HG03103 (cell line): ENCODE data around the gene GPRC5C.
A peak's percentile ranks its signal among the peaks of the same experiment; 100 is the strongest.
"Not testable (repeated sequence)": the region's sequence is repeated elsewhere in the genome, so short reads cannot be mapped to it uniquely, and the experiment has no call there.

Experiments
- ATAC-seq: cut with Tn5 transposase; IDR thresholded peaks from one replicate; pipeline ENCODE4 v1.9.1; 2021; ENCODE audit warnings: low read depth; ENCODE audit not compliant: unreplicated experiment

Gene GPRC5C

DNA sequence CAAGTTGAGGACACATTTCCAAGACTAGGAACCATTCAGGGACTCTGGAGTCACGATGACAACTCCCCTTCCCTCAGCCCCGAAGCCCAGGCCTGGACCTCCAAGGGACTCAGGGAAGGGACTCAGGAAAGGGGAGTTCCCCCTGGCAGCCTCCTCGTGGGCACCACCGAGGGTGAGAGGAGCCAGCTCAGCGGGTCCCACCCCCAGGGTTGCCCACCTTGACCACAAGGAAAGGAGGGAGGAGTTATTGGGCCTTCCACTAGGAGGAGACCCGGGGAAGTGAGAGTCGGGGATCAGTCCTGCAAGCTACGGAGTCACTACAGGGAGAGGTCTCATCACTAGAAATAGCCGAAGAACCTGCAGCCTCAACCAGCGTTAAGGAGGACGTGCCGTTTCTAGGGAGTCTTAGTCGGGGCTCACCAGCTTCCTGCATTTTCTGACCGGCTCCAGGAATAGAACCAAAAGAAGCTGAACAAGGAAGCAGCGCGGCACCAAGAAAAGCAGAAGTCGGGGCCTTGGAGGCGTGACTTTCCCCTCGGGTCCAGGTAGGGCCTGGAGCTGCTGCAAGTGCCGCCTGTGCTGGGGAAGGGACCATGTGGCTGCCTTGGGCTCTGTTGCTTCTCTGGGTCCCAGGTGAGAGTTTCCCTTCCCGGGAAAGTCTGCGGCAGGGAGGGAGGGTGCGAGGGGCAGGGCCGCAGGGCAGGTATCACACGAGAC is 34.4 kb downstream of the GPRC5C start, which contains the start of gene CD300A:
Gene CD300A, plus strand, starts transcription at position 524 of the 717 bp plus-strand sequence. Its CDS starts 70 bp downstream, at position 594.
- no peak for ATAC-seq

DNA sequence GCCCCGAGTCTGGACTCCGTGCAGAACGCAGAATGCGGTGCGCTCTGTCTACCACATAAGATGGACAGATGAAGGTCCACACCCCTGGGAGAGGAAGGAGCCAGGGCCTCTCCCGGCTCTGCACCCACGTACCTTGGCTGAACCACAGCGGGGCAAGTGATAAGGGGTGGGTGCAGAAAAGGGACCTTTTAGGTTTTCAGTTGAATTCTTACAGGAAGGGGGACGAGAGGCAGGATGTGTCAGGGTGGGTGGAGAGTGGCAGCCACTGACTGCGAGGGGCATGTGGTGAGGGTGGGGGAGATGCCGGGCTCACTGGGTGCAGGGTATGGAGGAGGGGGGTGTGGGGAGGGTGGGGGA is 34.9 kb downstream of the GPRC5C start:
- ATAC-seq, result no peak

DNA sequence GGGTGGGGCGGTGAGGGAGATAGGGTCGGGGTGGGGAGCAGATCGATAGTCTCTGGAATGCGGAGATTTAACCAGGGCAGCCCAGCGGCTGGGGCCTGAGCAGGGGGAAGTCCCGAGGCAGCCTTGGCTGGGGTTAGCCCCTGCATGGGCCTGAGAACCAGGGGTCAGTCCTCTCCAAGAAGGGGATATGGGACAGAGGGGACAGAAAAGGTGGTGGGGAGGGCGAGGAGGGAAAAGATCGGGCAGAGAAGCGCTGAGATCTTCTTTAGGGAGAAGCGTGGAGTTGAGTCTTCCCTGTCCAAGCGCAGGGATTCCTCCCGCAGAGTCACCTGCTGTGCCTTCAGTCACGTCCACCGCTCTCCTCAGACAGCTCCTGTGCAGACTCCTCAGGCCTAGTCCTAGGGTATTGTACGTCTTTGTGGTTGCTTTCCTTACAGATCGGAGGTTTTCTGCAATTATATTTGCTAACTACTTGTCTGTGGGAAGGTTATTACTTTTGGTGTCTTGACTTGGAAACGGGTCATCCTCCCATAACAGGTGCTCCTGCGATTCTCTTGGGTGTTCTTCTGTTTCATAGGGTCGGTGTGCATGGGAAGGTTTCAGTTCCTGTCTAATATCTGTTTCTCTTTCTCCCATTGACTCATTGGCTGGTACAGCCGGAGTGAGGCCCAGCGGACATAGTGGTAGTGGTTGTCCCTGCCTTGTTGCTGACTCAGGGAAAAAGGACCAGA is 35.5 kb downstream of the GPRC5C start:
- peak; percentile 51 for ATAC-seq

DNA sequence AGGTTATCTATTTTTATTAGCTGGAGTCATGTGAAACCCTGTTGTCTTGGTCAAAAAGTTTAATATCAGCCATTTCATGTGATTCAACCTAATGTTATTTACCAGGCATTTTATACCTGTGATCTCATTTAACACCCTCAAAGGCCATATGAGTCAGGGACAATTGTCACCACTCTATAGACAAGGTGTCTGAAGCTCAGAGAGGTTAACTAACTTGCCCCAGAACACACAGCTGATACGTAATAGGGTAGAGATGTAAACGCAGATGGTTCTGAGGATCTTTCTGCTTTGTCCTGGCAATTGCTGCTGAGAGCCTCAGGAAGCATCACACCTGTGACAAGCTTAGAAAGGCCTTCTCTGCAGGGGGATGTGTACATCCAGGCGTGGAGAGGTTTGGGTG is 39.5 kb downstream of the GPRC5C start:
- ATAC-seq, result no peak

DNA sequence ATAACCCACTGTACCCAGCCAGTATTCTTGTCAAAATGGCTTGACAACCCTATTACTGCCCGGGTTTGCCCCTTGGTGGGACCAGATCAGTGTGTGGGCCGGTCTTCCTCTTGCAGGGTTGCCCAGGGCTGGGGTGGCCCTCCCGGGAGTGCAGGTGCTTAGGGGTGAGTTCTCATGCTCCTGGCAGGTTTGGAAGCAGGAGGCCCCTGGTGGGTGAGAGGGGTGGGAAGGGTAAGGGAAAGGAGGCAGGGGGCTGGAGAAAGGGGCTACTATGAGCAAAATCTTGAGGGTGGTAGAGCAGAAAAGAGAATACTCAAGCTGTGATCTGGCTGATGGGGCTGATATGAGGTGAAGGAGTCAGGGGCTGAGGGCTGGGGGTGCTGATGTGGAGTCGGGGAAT is 41.0 kb downstream of the GPRC5C start:
- ATAC-seq, result no peak

DNA sequence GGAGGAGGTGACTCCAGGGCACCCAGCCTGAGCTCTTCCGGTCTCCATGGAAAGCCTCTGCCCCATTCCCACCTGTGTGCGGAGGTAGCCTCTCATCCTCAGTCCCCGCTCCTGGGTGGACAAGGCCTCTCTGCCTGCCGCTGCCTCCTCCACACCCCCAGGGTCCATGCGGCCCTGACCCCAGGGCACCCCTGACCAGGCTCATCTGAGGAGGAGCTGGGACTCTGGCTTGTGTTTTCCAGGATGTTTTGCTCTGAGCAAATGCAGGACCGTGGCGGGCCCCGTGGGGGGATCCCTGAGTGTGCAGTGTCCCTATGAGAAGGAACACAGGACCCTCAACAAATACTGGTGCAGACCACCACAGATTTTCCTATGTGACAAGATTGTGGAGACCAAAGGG is 41.4 kb downstream of the GPRC5C start:
- ATAC-seq, result no peak

DNA sequence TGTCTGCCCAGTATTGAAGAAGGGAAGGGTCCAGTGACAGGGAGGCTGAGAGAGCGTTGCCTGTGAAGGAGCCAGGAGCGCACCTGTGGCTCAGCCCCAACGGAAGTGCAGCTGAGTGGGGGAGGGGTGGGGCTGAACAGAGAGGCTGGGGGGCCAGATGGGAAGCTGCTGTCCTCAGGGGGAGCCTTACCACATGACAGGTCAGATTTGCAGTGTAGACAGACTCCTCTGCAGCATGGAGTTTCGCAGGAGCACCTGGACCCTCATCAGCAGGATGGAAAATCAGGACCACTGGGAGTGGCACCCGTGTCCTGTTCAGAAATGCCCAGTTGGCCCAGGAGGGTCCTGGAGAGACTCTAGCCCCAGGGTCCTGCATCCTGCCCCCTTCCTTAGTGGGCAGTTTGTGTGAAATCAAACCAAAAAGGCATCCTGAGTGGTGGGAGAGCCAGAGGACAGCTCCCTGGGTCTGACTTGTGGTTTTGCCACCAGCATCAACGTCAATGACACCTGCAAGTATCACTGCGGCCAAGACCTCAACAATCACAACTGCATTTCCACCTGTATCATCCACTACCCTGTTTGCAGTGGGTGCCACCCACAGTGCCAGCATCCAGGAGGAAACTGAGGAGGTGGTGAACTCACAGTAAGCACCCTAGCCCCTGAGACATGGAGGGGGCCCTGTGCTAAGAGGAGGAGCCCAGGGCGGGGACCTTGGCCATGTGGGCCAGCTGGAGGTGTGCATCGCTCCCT is 42.3 kb downstream of the GPRC5C start:
- ATAC-seq, result no peak

DNA sequence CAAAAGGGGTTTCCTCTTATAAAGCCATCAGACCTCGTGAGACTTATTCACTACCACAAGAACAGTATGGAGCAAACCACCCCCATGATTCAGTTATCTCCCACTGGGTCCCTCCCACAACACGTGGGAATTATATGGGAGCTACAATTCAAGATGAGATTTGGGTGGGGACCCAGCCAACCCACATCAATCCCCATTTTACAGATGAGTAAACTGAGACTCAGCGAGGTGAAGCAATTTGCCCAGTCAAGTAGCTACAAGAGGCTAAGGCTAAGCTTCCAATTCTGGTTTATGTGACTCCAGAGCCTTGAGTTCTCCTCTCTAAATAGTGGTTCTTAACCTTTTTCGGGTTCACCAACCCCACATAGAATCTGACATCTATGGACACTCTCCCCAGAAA is 43.3 kb downstream of the GPRC5C start:
- no peak for ATAC-seq

DNA sequence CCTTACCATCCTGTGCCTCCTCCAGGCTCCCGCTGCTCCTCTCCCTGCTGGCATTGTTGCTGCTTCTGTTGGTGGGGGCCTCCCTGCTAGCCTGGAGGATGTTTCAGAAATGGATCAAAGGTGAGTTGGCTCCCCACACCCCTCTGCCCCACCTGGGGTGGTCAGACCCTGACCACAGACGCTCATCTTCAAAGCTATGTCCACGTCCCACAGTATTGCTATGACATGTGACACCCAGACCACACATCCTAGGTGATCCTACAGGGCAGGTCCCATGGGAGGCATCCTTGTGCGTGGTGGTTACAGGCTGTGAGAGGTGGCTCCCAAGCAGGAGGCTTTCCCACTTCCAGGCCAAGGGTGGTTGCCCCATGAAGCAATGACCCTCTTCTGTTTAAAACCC is 45.5 kb downstream of the GPRC5C start:
- no peak for ATAC-seq

DNA sequence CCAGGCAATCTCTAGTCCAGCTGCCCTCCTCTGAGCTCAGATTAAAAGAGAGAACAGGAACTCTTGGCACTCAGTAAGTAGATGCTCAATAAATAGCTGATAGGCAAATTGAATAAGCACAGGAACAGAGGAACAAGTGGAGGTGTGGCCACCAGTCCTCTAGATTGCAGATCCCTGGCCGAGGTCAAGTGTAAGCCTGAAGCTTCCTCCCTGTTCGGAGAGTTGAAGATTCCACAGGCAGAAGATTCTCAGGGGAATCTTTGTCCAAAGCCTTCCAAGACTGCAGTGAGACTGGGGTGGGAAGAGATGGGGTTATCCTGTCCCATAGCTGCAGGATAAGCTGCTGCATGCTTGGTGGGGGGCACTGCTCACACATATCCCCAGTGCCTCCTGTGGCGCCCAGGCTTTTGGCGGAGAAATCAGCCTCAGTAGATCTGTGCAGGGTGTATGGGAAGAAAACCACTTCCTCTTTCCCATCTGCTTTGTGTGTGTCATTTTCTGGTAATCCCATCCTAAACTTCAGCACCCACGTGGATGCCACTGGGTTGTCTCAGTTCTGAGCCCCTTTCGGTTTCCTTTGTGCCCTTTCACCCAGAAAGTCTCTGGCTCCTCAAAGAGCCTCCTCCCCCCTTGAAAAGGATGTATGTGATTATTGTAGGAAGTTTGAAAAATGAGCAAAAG is 46.7 kb downstream of the GPRC5C start:
- no peak for ATAC-seq

DNA sequence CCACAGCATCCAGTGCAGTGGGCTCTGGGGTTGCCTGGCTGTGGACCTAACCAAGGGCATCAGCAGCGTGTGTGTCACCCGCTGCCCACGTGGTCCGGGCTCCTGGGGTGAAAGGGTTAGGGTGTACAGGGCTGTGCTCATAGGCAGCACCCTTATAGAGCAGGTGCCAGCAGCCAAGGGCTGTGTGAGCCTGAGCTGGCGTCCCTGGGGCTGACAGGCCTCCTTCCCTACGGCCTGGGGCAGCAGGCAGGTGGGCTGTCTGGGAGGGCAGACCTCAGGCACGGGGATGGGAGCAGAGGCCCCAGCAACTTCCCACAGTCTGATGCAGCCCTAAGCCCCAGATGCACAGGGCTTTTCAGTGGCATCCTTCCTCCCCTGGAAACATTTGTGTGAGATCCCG is 48.4 kb downstream of the GPRC5C start:
- no peak for ATAC-seq

DNA sequence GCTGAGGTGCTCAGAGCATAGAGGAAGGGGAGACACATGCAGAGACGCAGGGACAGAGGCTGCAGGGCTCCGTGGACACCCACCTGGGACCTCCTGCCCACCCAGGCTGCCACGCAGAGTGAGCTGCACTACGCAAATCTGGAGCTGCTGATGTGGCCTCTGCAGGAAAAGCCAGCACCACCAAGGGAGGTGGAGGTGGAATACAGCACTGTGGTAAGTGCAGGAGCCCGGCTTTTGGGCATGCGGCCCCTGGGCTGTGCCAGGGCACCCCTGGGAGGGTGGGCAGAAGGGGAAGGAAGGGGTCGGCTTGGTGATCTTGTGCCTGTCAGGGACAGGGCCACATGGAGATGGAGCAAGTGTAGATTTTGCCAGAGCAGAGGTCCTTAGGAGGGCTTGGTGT is 49.7 kb downstream of the GPRC5C start:
- no peak for ATAC-seq

DNA sequence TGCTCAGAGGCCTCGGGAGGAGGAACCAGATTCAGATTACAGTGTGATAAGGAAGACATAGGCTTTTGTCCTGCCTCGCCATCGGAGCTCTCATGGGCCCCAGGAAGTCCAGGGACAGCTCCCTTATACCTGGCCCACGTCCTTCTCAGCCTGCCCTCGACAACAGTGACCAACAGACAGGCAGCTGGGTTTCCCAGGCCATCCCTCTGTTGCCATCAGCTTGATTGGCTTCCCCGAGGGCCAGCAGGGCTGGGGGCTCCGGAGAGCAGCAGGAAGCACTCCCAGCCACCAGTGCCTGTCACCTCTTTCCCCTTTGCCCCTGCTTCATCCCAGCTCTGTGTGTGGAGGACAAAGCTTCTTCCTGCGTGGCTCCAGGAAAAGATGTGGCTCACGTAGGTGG is 52.2 kb downstream of the GPRC5C start:
- no peak for ATAC-seq

DNA sequence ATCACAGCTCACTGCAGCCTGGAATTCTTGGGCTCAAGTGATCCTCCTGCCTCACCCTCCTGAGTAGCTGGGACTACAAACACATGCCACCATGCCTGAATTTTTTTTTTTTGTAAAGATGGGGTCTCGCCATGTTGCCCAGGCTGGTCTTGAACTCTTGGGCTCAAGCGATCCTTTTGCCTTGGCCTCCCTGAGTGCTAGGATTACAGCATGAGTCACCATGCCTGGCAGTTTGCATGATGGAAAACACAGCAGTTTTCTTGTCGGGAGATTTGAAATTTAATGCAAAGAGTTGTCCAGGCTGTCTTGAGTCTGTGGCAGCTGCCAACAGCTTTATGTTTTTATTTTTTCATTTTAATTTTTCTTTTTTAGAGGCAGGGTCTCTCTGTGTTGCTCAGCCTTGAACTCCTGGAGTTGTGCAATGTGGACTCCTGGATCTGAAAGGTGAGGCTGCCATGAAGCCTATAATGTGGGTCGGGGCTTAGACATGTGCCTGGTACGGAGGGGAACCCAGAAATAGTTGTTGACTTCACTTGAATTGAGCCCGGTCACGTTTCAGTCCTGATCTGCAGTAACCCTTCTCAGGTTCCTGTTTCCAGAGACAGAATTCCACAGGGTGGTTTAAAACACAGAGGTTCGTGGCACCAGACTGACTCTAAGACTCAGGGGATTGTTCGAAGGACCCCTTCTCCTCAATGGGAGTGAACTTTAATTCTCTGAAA is 53.3 kb downstream of the GPRC5C start:
- ATAC-seq, result no peak

DNA sequence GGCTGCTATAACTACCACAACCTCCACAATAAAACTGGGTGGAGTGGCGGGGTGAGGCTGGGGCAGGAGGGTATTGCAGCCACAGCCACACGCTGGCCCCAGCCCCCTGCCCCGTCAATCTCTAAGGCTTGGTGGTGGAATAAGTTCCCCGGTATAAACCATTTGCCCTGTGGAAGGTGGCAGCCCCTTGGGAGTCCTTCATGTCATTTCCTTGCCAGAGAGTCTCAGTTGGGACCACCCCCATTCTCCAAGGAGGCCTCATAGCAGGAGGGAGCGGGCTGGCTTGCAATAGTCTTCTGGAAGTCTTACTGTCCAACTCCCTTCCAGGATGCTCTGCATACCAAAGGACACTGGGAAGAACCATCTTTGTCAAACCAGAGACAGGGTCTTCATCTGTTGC is 54.0 kb downstream of the GPRC5C start:
- ATAC-seq, result no peak

DNA sequence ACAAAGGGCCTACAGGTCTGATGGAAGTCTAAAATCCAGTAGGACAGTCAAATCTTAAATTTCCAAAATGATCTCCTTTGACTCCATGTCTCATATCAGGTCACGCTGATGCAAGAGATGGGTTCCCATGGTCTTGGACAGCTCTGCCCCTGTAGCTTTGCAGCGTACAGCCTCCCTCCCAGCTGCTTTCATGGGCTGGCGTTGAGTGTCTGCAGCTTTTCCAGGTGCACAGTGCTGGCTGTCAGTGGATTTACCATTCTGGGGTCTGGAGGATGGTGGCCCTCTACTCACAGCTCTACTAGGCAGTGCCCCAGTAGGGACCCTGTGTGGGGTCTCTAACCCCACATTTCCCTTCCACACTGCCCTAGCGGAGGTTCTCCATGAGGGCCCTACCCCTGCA is 56.4 kb downstream of the GPRC5C start:
- not testable (repeated sequence) for ATAC-seq

DNA sequence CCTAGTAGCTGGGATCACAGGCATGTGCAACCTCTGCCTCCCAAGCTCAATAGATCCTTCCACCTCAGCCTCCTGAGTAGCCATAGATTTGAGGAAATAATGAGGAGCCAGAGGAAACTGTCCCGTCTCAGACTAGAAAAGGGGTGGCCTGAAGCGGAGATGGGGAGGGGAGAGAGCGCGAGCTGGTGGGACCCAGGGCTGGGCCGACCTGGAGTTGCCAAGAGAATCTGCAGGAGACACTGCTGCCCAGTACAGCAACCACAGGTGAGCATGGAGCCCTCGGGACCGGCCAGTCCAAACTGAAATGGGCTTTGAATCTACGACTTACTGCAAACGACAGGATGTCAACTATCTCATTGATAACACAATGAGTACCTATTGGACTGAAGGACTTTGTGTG is 58.8 kb downstream of the GPRC5C start:
- ATAC-seq, result no peak

DNA sequence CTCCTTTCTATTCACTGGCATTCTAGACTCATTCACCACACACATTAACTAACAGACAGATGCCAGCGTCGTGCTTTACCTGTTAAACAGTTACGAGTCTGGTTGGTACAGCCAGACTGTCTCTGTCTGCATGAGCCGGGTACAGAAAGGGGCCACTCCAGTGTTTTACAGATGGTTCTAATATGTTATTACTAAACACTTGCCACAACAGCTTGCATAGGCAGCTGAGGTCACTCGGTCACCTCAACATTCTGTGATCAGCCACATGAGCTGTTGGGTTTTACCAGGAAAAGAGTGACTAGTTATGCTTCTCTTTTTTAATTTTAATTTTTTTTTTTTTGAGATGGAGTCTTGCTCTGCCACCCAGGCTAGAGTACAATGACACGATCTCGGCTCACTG is 59.7 kb downstream of the GPRC5C start:
- ATAC-seq, result no peak

DNA sequence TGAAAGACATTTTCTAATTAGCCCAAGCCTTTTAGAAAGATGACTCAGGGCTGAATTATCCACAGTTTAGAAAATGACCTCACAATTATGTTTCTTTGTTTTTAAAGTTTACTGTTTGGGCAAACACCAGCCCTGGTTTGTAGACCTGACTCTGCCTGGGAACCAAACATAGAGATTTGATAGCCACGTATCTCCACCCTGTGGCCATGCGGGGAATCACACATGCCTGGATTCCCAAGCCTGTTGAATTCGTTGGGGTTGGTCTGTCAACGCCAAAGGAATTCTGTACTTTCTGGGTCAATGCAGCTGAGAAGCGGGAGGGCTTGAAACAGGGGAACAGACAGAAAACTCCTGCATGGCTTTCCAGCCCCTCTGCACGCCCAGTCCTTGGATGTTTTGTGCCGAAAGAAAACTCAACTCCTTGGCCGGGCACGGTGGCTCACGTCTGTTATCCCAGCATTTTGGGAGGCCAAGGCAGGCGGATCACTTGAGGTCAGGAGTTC is 61.5 kb downstream of the GPRC5C start:
- ATAC-seq, result peak; percentile 60
